ENCODE measurements around the gene IL18R1.

DNA sequence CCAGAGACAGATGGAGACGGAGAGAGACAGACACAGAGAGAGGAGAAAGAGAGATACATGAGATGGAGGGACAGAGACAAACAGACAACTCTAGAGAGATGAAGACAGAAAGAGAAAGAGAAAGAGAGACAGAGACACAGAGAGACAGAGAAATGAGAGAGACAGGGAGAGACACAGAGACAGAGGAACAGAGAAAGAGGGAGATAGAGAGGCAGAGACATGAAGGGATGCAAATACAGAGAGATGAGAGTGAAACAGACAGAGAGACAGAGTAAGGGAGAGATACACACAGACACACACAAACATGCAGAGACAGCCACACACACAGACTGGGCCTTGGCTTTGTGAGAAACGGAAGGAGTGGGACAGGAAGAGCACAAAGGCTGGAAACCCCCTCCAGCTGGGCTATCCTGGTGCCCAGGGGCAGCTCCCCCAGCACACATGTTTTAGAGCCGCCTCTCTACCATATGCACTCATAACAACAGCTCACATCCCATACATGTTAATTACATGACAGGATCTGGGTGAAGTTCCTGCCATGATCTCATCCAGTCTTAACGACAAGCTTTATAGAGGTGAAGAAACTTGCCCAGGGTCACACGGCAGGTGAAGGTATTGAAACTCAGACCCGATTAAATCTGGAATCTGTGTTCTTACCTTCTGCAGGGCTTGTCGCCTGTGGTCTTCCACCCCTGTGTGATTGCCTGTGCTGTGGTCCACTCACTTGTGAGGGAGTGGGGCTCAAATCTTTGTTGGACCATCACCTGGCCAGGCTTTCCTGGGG, 32.4 kb downstream of the IL18R1 start:
- no peak for TF ChIP-seq POLR2A (IDR thresholded peaks at IDR 0.05)
- TF ChIP-seq, protein P1, sequence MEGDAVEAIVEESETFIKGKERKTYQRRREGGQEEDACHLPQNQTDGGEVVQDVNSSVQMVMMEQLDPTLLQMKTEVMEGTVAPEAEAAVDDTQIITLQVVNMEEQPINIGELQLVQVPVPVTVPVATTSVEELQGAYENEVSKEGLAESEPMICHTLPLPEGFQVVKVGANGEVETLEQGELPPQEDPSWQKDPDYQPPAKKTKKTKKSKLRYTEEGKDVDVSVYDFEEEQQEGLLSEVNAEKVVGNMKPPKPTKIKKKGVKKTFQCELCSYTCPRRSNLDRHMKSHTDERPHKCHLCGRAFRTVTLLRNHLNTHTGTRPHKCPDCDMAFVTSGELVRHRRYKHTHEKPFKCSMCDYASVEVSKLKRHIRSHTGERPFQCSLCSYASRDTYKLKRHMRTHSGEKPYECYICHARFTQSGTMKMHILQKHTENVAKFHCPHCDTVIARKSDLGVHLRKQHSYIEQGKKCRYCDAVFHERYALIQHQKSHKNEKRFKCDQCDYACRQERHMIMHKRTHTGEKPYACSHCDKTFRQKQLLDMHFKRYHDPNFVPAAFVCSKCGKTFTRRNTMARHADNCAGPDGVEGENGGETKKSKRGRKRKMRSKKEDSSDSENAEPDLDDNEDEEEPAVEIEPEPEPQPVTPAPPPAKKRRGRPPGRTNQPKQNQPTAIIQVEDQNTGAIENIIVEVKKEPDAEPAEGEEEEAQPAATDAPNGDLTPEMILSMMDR (IDR thresholded peaks at IDR 0.05) = no peak
